HG02610 (cell line): ENCODE results near the gene IL3.
"Not testable (repeated sequence)": the region's sequence is repeated elsewhere in the genome, so short reads cannot be mapped to it uniquely, and the experiment has no call there.

Source experiments
- ATAC-seq: cut with Tn5 transposase; IDR thresholded peaks from one replicate; pipeline ENCODE4 v1.9.1; 2021; ENCODE audit warnings: mild to moderate bottlenecking, moderate library complexity; ENCODE audit not compliant: unreplicated experiment

The IL3 gene

DNA sequence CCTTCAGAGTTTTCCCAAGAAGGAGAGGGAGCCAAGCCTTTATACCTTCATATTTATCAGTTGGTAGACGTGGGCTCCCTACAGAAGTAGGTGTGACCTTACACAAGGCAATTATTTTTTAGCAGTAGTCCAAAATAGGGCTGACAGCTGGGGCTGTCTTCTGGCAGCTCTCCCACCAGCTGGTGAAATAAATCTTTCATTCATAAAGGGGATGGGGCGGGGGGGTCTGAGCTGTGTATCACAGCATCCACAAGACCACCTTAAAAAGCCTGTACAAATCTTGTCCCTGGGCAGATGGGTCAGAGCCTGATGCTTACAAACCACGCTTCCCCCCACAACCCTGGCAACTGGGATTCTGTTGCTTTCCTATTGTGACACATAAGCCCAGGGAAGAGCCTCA is 32.8 kb downstream of the IL3 start:
- no peak for ATAC-seq

DNA sequence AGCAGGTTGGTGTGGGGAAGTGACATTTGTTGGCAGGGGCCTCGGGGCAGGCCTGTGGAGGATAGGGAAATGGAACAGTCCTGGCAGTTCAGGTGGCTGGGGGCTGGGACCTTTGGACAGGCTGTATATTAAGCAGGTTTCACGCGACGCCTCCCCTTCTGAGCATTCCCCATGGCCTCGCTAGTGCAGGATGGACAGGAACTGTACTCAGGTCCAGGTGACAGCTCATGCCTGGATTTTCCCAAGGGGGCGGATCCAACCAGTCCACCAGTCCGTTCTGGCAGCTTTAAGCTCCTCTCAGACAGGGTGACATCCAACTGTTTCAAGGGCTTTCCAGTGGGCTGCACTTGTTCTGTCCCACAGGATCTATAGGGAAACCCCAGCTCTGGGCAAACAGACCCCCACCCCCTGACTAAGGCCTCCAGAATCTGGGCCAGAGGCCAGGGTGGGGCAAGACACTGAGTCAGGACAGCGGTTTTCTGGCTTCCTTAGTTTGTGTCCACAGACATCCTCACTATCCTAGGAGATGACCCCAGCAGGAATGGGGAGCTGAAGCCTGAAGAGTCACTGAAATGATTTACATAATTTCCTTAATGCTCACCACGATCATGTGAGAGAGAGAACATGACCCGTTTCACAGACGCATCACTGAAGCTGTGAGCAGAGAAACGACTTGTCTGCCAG is 34.1 kb downstream of the IL3 start:
- ATAC-seq: no peak

DNA sequence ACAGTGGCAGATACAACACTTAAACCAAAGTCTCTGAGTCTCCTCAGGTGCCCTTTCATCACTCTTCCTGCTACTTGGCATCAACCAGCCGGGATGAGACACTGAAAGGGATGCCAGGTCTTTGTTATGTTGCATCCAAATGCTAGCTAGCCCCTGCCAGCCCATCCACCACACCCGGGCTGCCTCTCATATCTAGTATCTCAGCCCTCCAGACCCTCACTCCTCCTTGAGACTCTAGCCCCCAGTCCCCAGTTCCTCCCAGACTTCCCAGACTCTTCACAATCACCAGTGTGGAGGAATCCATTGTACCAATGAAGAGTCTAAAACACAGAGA is 34.6 kb downstream of the IL3 start:
- no peak for ATAC-seq

DNA sequence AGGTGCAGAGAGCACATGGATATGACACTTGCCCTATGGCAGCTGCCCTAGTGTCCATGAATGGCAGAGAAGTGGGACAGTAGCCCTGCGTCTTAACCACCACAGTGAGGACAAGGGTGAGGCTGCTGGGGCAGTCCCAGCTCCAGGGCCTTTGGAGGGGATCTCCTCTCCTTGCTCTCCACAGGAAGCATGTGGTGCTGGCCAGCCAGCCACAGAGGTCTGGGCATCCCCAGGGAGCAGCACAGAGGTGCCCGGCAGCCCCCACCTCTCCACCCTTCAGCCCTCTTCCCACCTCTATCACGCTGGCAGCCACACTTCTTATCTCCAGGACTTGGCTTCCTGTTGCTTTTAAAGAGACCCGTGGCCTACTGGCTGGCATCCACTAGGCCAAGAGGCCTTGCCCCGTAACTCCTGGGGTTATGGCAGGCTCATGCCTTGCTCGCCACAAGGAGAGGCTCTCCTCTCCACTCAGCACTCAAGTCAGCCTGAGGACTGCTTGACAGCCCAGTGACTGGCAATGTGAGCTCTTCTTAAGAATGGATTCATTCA is 35.0 kb downstream of the IL3 start:
- no peak for ATAC-seq

DNA sequence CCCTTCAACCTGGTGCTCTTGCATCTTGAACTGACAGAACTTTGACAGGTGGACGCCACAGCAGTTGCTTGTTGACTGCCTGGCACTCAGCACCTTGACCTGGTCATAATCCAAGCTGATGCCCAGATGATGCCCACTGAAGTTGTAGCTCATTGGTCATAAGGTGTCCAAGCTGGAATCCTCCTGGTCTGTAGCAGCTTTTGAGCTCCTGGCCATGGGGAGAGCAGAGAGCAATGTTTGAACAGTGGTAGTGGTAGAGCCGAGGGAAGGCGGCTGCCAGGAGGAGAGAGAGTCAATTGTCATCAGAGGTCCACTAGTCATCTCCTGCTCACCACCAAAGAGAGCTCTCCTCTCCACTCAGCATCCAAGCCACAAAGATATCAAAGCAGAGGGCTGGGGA is 36.4 kb downstream of the IL3 start:
- ATAC-seq: no peak

DNA sequence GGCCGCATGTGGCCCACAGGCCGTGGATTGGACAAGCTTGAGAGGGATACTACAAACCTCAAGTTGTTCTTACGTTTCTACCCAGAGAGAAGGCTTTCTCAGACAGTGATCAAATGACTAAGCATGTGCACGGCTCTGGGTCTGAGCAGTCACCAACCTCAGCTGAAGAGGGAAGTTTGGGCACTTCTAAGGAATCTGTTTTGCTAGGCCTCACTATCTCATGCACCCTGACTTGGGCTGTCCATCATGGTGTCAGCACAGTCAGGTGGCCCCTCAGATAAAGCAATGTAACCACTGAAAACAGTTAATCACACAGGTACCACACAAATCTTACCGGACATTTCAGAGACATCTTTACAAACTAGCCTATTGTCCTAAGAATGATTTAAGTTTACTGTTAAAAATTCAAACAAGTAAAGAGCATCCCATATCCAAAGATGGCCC is 37.7 kb downstream of the IL3 start:
- peak; percentile 47 for ATAC-seq

DNA sequence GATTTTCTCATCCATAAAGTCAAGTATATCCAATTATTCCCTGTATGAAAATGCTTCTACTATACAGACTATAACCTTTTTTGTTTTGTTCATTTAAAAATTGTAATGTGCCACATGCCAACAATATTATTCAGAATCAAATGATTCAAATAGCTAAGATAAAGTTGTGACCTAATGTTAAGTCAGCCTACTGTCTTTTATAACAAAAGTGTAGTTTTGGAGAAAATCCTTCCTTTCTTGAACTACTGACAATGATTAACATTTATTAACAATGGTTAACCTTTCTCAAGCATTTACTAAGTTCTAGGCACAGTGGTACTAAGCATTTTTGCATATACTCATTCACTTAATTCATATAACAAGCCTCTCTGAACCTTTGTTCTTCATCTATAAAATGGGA is 38.2 kb downstream of the IL3 start:
- ATAC-seq: no peak

DNA sequence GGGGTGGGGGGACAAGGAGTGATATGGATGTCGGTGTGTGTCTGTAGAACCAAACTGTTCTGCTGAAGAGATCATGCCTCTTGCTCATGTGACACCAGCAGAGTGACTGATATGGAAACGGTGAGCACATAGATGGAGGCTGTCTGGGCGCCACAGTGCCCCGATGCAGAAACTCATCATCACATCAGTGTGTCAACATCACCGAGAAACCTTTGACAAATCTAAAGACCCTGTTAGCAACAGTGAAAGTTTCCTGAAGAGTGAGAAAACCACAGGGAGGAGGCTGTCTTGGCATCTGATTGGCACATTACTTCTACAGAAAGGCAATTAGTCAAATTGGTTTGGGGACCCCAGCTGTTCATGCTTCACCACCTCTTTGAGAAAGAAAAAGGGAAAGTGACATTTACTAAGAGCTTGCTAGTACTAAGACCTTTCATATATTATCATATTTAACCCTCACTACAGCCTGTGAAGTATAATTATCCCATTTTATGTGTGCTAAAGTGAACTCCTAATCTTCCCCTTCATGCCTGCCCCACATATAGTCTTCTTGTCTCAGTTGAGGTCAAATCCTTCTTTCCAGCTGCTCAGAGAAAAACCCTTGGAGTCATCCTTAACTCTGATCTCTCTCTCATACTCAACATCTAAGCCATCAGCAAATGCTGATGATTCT is 38.8 kb downstream of the IL3 start:
- peak; percentile 58 for ATAC-seq

DNA sequence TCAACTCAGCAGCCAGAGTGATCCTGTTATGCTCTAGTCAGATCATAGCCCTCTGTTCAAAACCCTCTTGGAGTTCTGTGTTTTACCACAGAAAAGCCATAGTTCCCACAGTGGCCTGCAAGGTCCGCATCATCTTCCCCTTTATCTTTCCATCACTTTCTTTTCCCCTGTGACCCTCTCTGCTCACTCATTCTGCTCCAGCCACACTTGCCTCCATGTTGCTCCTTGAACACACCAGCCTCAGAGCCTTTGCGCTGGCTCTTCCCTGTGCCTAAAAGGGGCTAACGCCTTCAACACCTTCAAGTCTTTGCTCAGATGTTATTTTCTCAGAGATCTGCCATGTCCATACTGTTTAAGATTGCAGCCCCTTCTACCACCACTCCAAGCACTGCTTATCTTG is 39.5 kb downstream of the IL3 start:
- no peak for ATAC-seq

DNA sequence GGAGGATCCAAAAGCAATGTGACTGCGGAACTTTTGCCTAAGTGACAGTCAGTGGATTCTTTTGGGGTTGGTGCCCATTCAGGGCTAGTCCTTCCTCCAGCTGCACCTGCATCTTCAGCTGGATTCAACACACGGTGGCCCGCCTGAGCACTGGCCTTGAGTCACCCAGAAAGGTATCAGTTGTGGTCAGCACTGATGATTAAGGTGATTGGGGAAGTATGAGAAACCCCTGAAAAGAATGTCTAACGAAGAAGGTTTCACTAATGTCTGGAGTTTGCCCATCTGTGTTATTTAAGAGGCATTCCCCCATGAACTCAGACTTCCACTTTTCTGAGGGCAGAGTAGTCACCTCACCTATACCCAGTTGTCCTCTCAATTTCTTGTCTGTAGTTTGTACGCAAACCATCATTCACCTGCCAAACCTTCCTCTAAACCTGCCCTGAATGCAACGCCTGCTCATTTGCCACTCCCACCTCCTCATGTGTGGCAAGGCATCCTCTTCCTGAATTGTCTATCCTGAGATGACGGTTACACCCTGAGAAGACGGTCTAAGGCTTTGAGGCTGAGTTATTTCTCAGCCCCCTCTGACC is 40.3 kb downstream of the IL3 start:
- ATAC-seq: peak; percentile 35

DNA sequence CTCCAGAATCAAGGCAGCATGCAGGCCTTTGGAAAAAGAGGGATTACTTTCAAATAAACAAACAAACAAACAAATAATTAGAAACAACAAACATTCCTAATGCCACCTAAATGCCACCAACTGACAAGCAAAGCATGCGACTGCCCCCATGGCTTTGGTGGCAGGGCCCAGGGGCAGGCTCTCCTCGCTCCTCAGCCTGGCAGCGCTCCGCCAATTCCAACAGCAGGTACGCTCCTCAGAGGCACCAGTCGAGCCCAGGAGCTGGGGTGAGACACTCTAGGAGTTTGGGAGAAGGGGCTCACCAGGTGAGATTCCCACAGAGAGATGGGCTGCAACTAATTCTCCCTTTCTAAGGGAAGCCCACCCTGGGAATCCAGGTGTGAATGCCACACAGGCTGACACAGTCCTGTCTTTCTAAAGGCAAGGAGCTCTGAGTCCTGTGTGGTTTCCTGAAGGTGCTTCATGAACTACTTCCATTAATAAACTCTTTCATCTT is 41.0 kb downstream of the IL3 start:
- no peak for ATAC-seq

DNA sequence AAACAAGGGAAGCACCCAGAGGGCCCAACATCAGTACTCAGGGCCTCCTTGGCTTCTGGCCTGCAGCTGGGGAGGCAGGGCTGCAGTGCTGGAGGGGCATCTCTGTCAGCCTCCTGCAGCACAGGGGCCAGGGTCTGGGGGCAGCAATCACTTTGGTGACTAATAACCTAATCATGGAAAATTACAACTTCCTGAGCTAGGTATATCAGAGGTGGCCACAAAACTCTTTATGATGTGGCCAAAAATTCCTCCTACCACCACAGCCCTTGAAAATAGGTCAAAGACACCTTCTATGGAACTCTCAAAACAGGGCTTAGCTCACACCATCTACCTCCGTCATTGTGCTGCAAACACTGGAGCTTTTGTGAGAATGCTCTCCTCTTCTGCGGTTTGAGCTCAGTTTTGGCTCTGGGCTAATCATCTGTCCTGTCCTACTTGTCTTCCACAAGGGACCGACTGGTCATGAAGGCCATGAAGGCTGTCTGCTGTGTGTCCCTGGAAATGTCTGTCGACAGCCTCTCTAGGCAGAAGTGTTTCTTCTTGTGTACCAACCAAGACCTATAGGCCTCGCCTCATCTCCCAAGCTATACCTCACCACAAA is 41.7 kb downstream of the IL3 start:
- ATAC-seq: no peak

DNA sequence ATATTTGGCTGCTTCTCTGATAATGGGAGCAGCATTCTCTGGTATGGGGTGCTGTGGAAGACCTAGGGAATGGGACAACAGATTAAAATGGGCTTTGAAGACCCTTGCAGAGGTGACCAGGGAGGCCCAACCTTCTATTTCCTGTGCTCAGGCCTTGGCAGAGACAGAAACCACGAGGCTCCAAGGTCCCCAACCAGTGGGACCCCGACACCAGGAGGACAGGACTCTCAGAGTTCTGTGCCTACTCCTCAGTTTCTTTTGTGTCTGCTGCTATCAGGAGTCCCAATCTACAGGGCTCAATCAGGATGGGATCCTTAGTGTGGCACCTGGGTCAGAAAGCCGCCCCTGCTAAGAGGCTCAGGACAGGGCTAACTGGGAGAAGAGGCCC is 42.5 kb downstream of the IL3 start:
- ATAC-seq: no peak

DNA sequence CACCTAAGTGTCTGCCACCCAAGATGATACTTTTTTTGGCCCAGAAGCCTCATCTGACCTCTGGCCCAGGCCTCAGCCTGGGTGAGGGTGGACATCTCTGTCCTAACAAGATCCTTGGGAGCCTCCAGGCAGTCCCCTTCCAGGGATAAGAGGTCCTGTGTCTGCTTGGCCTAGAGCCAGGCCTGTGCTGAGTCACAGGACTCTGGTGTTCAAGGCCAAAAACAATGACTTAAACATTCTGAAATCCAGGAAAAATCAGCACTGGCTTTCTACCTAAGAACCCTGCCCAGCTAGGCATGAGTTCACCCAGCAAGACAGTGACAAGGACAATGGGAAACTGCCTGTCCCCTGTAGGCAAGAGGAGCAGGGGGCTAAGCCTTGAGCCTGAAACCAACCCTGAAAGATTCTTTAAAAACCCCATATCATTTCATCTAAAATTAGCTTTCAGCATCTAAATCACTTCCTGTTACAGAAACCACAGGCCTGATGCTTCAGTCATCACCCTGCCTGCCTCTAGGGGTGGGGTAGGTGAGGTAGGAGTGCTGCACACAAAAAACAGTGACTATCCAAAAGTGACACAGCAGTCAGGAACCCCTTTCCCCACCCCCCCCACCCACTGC is 43.0 kb downstream of the IL3 start:
- peak; percentile 50 for ATAC-seq

DNA sequence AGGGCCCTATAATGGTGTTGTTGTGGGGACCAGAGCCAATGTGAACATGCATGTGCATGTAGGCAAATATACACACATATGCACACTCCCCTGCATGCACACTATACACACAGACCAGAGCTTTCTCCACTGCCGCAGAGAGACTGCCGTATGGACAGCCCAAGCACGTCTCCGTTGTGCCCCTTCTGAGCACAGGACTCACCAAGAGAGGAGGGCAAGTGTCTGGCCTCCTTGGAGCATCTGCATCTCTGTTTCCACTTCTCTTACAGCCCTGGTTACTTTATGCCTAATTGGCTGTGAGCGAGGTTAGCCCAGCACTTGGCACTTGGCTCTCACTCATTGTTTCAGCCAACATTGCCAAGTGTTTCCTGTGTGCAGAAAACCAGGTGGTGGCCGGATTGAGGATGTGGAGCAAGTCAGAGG is 43.5 kb downstream of the IL3 start:
- ATAC-seq: no peak

DNA sequence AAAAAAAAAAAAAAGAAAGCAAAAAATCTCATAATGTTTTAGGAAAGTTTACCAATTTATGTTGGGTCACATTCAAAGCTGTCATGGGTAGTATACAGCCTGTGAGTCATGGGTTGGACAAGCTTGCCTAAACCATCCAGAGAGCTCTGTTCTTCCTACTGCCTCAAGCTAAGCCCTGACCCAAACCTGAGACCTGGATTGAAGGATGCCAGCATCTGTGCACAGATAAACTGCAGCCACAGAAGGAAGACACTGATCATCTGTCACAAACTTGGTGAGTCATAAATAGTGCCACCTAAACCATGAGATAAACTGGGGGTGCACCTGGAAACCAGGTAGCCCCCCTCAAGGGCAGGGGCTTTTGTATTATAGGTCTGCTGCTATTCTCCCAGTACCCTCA is 44.1 kb downstream of the IL3 start:
- no peak for ATAC-seq

DNA sequence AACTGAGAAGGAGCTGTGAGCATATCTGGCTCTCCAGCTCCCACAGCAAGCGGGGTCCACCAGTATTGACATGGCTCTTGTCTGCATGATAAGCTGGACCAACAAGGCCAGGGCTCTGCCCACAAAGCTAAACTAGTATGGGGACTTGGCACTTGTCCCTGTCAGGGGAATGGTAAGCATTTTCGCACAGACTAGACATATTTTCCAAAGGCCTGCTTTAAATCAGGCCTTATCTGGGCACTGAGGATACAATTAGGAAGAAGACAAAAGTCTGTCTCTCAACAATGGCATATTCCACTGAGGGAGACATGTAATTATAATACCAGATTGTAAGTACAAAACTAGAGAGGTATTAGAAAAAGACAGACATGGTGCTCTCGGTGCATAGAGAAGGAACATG is 45.2 kb downstream of the IL3 start:
- ATAC-seq: no peak

DNA sequence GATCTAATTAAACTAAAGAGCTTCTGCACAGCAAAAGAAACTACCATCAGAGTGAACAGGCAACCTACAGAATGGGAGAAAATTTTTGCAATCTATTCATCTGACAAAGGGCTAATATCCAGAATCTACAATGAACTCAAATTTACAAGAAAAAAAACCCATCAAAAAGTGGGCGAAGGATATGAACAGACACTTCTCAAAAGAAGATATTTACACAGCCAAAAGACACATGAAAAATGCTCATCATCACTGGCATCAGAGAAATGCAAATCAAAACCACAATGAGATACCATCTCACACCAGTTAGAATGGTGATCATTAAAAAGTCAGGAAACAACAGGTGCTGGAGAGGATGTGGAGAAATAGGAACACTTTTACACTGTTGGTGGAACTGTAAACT is 48.0 kb downstream of the IL3 start:
- not testable (repeated sequence) for ATAC-seq

DNA sequence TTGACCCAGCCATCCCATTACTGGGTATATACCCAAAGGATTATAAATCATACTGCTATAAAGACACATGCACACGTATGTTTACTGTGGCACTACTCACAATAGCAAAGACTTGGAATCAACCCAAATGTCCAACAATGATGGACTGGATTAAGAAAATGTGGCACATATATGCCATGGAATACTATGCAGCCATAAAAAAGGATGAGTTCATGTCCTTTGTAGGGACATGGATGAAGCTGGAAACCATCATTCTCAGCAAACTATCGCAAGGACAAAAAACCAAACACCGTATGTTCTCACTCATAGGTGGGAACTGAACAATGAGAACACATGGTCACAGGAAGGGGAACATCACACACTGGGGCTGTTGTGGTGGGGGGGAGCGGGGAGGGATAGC is 48.5 kb downstream of the IL3 start:
- ATAC-seq: not testable (repeated sequence)

DNA sequence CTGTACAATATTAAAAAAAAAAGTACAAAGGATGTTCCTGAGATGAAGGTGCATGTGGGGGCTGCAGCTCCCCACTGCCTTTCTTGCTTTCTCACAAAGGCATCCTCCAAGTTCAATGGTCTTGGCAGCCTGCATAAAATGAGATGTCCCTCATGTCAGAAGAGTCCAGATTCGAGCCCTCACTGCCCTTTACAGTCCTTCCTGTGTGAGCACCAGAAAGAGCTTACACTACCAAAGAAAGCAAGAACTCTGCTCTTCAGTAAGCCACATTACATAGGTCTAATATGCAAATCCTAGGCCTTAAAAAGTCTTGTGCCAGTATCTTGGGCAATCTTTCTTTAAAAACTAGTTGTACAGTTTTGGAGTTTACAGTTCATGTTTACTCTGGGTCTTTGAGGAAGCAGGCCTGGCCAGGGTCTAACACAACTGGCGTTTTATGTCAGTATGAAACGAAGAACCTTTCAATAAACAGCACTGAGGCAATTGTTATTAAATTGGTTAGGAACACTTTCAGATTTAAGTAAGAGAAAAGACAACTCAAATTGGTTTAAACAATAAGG is 49.1 kb downstream of the IL3 start:
- ATAC-seq: no peak

DNA sequence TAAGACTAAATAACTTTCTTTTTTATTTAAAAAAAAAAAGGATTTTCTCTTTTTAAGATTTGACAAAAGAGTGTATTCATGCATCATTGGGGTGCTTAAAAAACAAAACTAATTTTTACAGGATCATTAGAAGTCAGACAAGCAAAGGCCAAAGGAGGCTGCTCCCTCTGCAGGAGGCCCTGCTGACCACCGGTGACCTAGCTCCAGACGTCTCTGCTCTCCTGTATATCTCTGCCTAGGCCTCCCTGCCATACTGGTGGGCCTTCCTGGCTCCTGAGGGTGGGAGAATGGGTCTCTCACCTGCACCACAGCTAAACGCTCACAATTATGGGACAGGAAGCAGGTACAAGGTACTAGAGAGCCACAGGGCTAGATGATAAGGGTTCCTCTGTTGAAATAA is 49.7 kb downstream of the IL3 start:
- ATAC-seq: no peak
